GM12891 (cell line): ENCODE results near the gene PKNOX2.

ENCODE experiments used
- POLR2A ChIP-seq: IDR thresholded peaks from 2 replicates; pipeline ENCODE4 v1.6.1; 2011; ENCODE audit warnings: low read depth, low read length, control low read depth
- POLR2AphosphoS5 ChIP-seq: IDR thresholded peaks from 2 replicates; pipeline ENCODE4 v1.6.1; 2011; ENCODE audit warnings: low read depth, low read length, control low read depth
- TAF1 ChIP-seq: IDR thresholded peaks from 2 replicates; pipeline ENCODE4 v1.6.1; 2011; ENCODE audit warnings: low read depth, low read length, control low read depth

GRCh38 chr11:125448136-125448535 is 283.6 kb downstream of the PKNOX2 start:
- TF ChIP-seq TAF1, result no peak
- TF ChIP-seq POLR2AphosphoS5, result no peak
- no peak for TF ChIP-seq POLR2A
